Mucosa of descending colon (tissue), 3 donors: ENCODE measurements around the gene FURIN. TPM values are rescaled to one million over a fixed set of nuclear protein-coding genes. Genes with fewer than 3 reads are reported as not detected.

ENCODE experiments used
- ATAC-seq: fragments of 200-7000 bp; cut with Tn5 transposase; one replicate; pipeline ENCODE4 v1.9.1; 2020; ENCODE audit warnings: mild to moderate bottlenecking, moderate library complexity
- DNase-seq, 3 donors: peaks; one replicate each; pipeline ENCODE4 v3.0.0-alpha.2; 2020
- H3K36me3 ChIP-seq: fragments of 200-600 bp; one replicate; pipeline ENCODE4 v1.8.0; 2021; ENCODE audit warnings: low read depth, mild to moderate bottlenecking
- H3K4me1 ChIP-seq: fragments of 200-600 bp; one replicate; pipeline ENCODE4 v1.8.0; 2021; ENCODE audit warnings: low read depth, mild to moderate bottlenecking
- H3K4me3 ChIP-seq: fragments of 200-600 bp; one replicate; pipeline ENCODE4 v1.8.0; 2021; ENCODE audit warnings: mild to moderate bottlenecking
- H3K9me3 ChIP-seq: fragments of 200-600 bp; one replicate; pipeline ENCODE4 v1.8.0; 2021; ENCODE audit warnings: mild to moderate bottlenecking
- CTCF ChIP-seq: fragments of 200-600 bp; IDR thresholded peaks from one replicate; pipeline ENCODE4 v1.8.0; 2022; ENCODE audit warnings: antibody characterized with exemption, mild to moderate bottlenecking
- intact Hi-C, 2 donors: fragments of 100-400 bp; cut with DNase I in 1 of 2; cut with micrococcal nuclease in 1 of 2; formaldehyde crosslinking; loops; one replicate each; pipeline versions ENCODE4 v1.11.0 to v1.11.1; 2022; cut with DNase I, micrococcal nuclease
- total RNA-seq, 3 donors: library from RNA; stranded (reverse); fragmentation: NEBNext Ultra II Directional in 2 of 3; extraction: Animal tissue kit (Norgen Biotek cat#: 25700) in 2 of 3; gene quantifications; one replicate each; pipeline versions ENCODE4 v1.2.1 to v1.2.4, GENCODE V29; 2021 to 2023
- donor health status: DM: no; HTN: no; CAD: no; lungs with moderate emphysema.
- donor health status: DM: no; HTN: no; CAD: no.
- donor health status: DM: no; HTN: yes; CAD: no.

The FURIN gene
- total RNA-seq, 3 donors from 2014 or later: 65.9 to 83.4 (median 67.4) TPM

GRCh38 chr15:90878660-90879059 is 10.3 kb downstream of the FURIN start:
- ATAC-seq (no peak), DNase-seq (no peak)
- H3K4me3 ChIP-seq: no peak overlapping the region
- H3K4me1 ChIP-seq: peaks cover 17% of the 10 kb centered on the region
- intact Hi-C loops: loop anchor here in 1 of 2 donors (10.0 kb wide), 1 partner anchor 164 kb away; the partner anchor contains the start of gene BLM
- peaks cover 5% of the 10 kb centered on the region for H3K36me3 ChIP-seq
- no peak for TF ChIP-seq CTCF
- no peaks in the 10 kb centered on the region for H3K9me3 ChIP-seq

- peak in 1 of 3 donors; percentile 28 for DNase-seq
- no peak for TF ChIP-seq CTCF
- intact Hi-C loops: loop anchor here (10.0 kb wide), 3 partner anchors 165 to 355 kb away; partner anchors contain the start of genes BLM (in 1 of the 2) and CRTC3 (in 1 of the 2)
Measured at GRCh38 chr15:90879730-90880366, 11.5 kb downstream of the FURIN start.

GRCh38 chr15:90880381-90881145 is 12.2 kb downstream of the FURIN start:
- Histone ChIP-seq H3K36me3 (peaks cover 5% of the 10 kb centered on the region), H3K4me3 (no peak overlapping the region), H3K4me1 (peaks cover 11% of the 10 kb centered on the region), H3K9me3 (no peaks in the 10 kb centered on the region)
- TF ChIP-seq CTCF: no peak
- intact Hi-C loops: loop anchor here in 1 of 2 donors (10.0 kb wide), 2 partner anchors 186 to 356 kb away; partner anchors contain the start of gene CRTC3
- ATAC-seq (no peak), DNase-seq (no peak)

More at GRCh38 chr15:90879730-90880366, 11.5 kb downstream of the FURIN start:
- ATAC-seq: no peak
- Histone ChIP-seq H3K36me3 (peaks cover 5% of the 10 kb centered on the region), H3K4me3 (no peak overlapping the region), H3K4me1 (peaks cover 9% of the 10 kb centered on the region), H3K9me3 (no peaks in the 10 kb centered on the region)

- no peak for DNase-seq
- peaks cover 5% of the 10 kb centered on the region for H3K36me3 ChIP-seq
- TF ChIP-seq CTCF: no peak
Measured at GRCh38 chr15:90881181-90881977, 13.0 kb downstream of the FURIN start.

More at GRCh38 chr15:90881181-90881977, 13.0 kb downstream of the FURIN start:
- ATAC-seq: no peak
- intact Hi-C loops: loop anchor here in 1 of 2 donors (10.0 kb wide), 2 partner anchors 187 to 357 kb away; partner anchors contain the start of gene CRTC3
- H3K4me3 ChIP-seq: no peak overlapping the region
- H3K9me3 ChIP-seq: no peaks in the 10 kb centered on the region
- peaks cover 15% of the 10 kb centered on the region for H3K4me1 ChIP-seq
